ENCODE data around the gene SCGB1C1.
"Not testable (repeated sequence)": the region's sequence is repeated elsewhere in the genome, so short reads cannot be mapped to it uniquely, and the experiment has no call there.

Gene SCGB1C1

DNA sequence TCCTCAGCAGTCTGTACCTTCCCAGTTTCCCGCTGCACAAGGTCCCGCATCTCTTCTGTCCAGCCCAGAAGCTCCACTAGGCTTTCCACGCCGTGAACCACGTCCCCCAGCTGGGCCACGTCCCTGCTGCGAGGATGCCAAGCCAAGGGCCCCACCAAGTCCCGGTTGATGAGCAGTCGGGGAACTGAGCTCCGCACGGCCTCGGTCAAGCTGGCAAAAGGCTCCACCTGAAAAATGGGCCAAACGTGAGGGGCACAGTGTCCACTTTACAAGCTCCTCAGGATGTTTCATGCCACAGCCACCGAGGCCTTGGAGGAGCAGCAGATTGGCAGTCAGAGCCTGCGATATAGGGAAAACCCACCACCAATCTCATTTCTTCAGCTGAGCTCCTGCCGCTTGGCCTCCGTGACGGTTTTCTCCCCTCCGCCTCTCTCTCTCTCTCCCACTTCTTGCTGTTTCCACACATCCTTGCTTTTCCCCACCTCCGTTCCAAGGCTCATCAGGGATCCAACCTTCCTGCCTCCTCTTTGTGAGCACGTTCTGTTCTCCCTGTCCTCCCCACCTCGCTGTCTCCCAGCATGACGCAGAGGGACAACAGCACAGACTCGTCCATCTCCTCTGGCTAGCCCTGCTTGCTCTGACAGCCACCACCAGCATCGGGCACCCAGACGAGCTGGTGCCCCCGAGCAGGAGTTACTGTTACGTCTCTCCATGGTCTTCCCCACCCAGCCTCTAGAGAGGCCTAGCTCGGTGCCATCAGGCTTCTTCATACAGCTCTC, 26.1 kb downstream of the SCGB1C1 start:
- no peak for FAIRE-seq

DNA sequence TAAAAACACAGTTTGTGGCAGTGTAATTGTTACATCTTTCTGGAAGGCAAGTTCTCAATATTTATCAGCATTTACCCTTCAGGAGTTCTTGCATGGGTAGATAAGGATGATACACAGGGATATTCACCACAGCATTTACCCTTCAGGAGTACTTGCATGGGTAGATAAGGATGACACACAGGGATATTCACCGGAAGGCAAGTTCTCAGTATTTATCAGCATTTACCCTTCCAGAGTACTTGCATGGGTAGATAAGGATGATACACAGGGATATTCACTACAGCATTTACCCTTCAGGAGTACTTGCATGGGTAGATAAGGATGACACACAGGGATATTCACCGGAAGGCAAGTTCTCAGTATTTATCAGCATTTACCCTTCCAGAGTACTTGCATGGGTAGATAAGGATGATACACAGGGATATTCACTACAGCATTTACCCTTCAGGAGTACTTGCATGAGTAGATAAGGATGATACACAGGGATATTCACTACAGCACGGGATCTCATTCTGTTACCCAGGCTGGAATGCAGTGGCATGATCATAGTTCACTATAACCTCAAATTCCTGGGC, 27.9 kb downstream of the SCGB1C1 start:
- FAIRE-seq = not testable (repeated sequence)

DNA sequence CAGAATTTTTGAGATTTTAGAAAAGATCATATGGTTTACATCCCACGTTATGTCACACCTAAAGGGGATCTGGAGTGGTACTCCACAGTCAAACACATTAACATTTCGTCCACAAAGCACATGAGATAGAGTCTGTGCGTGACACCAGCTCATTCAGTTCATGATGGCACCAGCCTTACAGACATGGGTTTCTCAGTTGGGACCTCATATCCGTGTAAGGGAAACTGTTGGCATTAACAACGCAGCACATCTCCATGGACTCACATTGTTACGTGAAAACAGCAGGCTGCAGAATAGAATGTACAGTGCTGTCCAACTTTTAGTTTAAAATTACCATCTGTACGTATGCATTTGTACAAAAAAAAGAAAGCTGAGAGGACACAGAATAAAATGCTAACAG, 28.7 kb downstream of the SCGB1C1 start:
- FAIRE-seq = no peak

DNA sequence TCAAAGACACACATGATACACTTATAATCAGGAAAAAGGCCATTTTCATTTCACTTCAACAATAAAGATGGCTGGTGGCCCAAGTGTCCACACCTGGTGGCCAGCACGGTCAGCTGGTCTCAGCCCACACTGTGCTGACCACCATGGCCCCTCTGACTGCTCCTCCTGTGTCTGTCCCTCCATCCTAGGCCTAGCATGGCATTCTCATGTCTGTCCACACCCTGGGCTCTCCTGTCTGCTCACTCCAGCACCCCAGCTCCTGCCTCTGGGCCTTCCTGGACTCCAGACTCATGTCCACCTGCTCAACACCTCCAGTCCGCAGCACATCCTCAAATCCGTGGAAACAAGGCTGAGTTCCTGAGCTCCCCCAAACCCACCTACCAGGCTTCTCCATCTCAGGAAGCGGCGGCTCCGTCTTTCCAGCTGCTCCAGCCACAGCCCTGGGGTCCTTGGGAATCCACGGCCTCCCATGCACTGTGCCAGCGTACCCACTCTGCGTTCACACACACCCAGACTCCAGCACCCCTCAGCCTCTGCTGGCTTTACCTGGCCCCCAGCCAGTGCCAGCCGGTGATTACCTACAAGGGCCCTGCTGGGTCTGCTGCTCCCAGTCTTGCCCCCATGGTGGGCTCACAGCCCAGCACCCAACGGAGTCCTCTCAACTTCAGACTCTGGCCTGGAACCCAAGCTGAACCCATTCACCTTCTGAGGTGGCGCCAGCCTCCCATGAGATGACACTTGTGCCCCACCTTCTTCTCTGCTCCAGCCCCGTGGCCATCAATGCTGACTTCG, 29.3 kb downstream of the SCGB1C1 start:
- FAIRE-seq = no peak

DNA sequence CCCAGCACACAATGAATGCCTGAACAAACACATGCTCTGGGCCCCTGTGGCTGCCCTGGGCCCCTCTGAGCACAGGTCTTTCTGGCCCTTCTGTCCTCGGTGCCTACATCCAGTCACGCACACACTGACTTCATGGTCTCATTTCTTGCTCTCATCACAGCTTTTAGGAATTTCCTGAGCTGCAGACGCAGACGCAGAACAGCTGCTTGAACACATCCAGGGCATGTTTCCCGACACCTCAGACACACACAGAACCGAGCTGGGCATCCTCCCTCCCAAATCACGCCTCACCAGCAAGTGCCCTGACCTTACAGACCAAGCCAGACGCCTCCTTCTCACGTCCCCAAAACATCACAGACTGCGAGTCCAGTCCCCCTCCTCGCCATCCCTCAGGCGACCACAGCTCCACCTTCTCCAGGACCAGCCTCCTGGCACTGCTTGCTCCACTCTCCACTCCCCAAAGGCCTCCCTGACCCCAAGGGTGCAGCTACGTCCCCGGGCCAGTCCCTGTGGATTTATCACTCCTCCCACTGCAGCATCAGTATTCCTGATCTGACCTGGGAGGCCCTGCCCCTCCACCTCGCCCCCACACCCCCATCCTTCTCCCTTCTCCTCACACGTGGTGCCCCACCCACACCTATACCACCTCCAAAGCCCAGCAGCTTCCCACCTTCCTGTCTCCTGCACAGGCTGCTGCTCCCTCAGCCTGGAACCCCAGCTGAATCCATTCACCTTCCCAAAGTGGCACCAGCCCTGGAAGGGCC, 30.3 kb downstream of the SCGB1C1 start:
- no peak for FAIRE-seq

DNA sequence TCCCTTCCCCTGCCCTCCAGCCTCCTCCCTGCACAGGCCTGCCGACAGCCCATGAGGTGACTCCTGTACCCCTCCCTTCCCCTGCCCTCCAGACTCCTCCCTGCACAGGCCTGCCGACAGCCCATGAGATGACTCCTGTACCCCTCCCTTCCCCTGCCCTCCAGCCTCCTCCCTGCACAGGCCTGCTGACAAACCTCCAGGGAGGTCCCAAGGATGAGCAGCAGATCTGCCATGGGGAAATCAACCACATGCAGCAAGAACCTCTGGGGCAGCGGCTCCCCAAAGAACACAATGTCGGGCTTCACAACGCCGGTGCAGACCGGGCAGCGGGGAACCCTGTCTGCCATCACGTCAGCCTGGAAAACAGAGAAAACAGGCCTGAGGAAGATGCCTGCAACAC, 31.0 kb downstream of the SCGB1C1 start:
- no peak for FAIRE-seq

DNA sequence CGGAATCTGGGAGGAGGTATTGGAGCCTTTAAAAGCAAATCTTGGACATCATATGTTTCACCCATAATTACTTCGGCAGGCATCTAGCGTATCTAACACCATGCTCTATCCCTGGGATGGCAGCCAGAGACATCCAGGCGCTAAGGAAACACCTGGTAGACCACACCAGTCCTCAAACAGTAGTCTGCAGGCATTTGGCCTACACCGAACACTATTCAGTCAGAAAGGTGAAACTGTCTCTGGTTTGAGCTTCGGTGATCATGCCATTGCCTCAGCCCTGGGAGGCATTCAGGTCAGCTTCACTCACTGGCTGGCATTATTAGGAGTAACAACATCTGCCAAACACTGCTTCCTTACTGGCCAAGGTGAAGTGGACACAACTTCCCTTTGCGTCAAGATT, 31.5 kb downstream of the SCGB1C1 start:
- FAIRE-seq = no peak

DNA sequence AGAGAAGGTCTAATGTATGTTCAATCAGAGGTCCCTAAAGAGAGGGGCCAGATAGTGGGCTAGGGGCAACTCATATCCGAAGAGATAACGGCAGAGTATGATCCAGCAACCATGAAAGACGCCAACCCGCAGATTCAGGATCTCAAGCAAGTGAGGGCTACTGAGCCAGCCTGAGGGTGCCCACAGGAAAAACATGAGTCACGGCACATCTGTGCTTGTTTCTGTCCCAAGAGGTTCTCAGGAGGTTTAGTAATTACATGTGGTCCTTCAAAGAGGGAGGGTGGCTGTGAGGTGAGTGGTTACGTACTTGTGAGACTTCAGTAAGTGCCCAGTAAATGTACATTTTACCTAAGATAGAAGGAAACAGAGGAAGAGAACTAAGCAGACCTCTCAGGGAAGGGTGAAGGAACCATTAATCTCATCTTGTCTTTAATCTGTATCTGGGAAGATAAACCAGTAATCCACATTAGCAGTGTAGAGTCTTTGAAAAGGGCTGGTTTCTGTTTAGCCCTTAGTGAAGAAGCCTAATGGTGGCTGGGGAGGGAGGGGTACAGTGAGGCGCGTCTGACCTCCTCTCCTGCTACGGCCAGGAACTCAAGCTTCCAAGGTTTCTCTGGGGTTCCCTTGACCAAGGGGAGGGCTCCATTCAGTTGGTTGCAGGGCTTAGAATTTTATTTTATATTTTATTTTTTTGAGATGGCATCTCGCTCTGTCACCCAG, 33.0 kb downstream of the SCGB1C1 start:
- no peak for FAIRE-seq

DNA sequence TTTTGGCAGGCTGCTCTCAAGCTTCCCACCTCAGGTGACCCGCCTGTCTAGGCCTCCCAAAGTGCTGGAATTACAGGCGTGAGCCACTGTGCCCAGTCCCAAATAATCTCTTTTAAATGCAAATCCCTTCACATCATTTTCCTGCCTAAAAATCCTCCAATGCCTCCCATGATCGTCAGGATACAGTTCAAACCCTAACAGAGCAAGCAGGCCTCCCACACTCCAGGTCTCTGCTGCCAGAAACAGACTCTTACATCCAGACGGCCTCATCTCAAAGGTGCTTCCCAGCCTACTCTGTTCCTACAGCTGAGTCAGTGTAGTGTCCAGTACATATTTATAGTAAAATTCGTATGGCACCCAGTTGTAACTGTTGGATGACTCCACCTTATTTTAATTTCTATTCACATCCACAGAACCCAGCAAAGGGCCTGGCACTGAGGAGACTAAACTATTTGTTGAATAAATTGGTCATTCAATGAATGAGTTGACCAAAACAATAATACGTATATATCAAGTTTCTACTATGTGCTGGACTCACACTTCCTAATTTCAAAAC, 35.0 kb downstream of the SCGB1C1 start:
- FAIRE-seq = no peak

DNA sequence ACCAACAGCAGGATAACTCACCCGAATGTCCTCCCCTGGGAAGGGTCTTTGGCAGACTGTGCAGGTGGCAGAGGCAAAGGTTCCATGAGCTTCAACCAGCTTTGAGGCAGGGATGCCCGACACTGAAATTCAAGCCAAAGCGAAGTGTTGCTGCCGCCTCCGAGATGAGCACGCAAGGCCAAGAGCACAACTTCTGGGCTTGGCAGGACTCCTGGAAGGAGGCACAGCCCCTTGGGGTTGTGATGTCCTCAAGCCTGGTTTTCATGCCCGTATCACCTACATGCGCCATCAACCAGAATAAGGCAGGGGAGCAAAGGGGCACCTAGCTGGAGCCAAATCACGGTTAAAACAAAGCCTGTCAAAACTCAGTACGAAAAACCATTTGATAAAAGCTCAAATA, 37.6 kb downstream of the SCGB1C1 start:
- FAIRE-seq = no peak

DNA sequence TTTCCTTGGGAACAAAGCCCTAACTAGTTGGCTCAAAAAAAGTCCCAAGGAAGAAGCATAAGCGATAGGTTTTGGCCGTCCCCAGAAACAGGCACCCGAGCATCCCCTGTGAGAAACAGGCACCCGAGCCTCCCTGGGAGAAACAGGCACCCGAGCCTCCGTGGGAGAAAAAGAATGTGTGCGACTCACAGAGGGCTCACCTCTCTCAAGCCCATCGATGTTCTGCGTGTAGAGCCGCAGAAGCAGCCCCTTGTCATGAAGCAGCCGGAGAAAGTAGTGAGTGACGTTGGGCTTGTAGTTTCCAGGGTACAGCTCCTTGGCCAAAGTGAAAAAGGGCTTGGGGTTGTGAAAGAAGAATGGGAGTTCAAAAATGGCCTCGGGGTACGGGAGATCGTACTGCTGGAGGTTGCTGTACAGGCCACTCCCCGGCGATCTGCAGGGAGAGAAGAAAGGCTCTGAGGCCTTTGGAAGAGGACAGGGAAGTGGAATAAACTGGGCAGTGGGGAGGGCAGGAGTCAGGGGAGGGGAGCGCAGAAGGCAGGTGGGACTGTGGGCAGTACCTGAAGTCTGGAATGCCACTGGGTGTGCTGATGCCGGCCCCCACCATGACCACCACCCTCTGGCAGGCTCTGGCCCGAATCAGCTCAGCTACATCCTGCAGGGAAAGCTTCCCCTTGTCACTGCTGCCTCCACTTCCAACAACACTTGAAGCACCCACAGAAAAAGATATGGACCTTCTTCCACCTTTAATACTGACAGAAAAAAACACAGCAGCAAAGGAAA, 40.1 kb downstream of the SCGB1C1 start:
- no peak for FAIRE-seq

DNA sequence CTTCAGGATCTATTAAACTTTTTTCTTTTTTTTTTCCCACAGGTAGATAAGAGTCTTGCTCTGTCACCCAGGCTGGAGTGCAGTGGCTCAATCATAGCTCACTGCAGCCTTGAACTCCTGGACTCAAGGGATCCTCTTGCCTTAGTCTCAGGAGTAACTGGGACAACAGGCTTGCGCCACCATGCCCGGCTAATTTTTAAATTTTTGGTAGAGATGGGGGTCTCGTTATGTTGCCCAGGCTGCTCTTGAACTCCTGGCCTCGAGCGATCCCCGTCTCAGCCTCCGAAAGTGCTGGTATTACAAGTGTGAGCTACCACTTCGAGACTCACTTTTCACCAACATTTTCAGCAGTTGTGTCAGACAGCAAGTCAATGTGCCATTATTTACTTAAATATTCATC, 42.3 kb downstream of the SCGB1C1 start:
- no peak for FAIRE-seq

DNA sequence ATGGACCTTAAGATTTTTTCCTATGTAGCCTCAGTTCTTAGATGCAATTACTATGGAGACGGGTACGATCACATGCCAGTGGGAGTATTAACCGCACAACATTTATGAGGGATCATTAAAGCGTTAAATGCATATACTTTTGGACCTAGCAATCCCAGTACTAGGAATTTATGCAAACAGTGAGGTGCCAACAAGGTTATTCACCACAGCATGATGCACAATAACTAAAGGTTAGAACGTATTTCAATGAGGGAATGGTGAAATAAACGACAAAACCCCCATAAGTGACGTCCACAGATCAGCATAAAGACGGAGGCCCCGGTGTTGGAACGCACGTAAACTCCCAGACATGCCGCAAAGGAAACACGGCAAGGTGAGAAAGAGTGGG, 42.7 kb downstream of the SCGB1C1 start:
- FAIRE-seq = no peak

DNA sequence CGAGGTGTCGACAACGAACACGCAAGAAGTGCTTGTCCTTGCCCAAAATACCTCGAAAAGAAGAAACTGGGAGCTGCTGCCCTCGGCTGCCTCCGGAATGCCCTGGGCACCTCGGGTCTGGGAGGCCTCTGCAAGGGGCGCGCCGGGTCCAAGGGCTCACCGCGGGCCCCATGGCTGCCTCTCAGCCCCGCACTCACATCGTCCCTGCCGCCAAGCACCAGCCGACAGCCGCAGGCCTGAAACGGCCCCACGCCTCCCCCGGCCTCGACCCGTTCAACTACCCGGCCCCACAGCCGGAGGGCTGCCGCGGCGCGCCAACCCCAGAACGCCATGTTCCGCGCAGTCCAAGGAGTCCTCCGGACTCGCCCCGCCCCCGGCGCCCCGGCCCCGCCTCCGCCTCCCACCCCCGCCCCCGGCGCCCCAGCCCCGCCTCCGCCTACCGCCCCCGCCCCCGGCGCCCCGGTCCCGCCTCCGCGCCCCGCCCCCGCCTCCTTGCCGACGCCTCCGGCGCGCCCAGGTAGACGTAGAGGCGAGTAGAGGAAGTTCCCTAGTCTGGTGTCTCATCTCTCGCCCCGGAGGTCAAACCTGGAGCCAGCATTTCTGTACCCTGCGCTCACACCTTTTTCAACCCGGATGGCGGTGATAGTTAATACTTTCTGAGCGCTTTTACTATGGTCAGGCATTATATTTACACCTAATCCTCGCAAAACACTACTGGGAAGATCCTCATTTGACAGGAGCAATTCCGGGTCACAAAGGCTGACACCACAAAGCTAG, 43.3 kb downstream of the SCGB1C1 start, which contains the start of gene SIRT3:
TSS of gene SIRT3 (minus strand) at position 346 of the 777 bp plus-strand sequence. CDS start at position 332, 14 bp downstream.
- FAIRE-seq = no peak

DNA sequence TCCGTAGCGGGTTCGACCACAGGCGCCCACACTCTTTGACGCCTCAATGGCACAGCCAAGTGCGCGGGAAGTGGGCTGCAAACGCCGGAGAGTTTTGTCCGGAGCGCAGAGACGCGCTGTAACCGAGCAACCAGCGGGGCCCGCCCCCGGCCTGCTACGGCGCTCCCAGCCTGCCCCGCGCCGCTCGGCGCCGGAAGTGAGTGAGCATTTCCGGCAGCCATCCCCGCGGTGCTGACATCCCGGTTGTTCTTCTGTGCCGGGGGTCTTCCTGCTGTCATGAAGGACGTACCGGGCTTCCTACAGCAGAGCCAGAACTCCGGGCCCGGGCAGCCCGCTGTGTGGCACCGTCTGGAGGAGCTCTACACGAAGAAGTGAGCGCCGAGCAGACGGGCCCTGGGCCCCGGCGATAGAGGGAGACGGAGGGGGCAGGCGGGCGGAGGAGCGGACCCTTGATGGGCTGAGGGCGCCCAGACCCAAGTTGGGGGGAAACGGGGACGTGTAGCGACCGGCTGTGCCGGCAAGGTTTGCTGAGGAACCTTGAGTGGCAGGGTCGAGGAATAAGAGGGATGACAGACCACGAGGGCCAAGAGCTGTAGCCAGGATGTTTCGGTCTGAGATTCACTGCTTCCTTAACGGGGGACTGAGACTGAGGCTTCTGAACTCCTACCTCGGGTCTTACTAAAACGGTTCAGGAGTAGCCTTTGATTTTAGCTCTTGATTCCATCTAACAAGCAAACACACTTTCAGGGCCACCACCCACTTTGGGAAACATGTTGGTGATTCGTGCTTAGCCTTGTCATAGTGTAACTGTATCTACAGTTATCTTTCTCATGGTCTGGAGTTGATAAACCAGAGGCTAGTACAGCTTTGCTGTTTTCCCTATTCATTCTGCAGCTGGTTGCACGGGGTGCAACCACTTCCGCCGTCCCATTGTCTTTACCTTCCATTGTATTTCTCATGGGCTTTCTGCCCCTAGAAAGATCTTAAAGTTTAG, 44.2 kb downstream of the SCGB1C1 start, which contains the start of gene PSMD13:
TSS of gene PSMD13 (plus strand) at position 203 of the 994 bp plus-strand sequence. CDS start at position 277, 74 bp downstream.
- no peak for FAIRE-seq

DNA sequence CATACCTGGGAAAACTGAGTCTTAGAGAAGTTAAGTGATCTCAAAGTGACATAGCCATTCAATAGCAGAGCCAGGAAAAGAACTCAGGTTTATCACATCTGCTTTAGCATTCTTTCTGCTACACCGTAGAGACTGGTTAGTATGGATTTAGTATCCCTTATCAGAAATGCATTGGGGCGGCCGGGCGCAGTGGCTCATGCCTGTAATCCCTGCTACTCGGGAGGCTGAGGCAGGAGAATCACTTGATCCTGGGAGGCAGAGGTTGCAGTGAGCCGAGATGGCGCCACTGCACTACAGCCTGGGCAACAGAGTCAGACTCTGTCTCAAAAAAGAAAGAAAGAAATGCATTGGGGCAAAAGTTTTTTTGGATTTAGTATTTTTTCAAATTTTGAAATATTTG, 45.5 kb downstream of the SCGB1C1 start:
- FAIRE-seq = not testable (repeated sequence)

DNA sequence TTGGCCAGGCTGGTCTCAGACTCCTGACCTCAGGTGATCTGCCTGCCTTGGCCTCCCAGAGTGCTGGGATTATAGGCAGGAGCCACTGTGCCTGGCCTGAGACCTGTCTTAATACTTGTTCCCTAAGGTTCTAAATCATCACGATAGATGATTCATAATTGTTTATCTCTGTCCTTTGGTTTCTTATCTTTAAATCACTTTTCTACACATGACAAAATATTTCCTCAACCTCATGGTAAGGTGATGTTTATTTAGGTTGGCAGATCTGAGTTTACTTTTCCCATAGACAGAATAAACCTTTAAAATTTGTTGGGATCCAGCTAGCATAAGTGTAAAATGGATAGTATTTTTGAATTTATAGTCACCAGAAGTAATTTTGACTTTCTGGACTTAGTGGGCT, 47.4 kb downstream of the SCGB1C1 start:
- FAIRE-seq = no peak

DNA sequence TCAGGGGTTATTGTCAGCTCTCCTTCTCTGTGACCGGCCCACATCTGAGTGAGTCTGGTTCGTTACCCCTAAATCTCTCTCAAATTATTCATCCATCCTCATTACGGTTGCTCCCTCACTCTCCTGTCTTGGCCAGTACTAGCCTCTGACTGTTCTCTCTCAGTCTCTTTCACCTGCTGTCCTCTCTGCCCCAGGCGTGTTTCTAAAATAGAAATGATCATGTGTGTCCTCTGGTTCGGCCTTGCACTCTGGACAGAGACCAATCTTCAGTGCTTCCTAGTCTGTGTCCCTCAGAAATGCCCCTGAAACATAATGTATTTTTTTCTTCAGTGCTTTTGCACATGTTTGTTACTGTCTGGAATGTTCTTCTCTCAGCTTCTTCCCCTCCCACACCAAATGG, 48.8 kb downstream of the SCGB1C1 start:
- FAIRE-seq = no peak

Data from endometrium (tissue), 2 donors.